AG09319 (cell line): ENCODE measurements around the gene SRP72.
A peak's percentile ranks its signal among the peaks of the same experiment; 100 is the strongest.

Experiments
- DNase-seq: peaks from one replicate; pipeline ENCODE4 v3.0.0-alpha.2; 2010; ENCODE audit warnings: low read depth; ENCODE audit errors: extremely low read depth
- CTCF ChIP-seq: IDR thresholded peaks from 2 replicates; pipeline ENCODE4 v1.5.1; 2011; ENCODE audit warnings: low read depth, mild to moderate bottlenecking, inconsistent platforms, low read length, moderate library complexity

Gene SRP72

DNA sequence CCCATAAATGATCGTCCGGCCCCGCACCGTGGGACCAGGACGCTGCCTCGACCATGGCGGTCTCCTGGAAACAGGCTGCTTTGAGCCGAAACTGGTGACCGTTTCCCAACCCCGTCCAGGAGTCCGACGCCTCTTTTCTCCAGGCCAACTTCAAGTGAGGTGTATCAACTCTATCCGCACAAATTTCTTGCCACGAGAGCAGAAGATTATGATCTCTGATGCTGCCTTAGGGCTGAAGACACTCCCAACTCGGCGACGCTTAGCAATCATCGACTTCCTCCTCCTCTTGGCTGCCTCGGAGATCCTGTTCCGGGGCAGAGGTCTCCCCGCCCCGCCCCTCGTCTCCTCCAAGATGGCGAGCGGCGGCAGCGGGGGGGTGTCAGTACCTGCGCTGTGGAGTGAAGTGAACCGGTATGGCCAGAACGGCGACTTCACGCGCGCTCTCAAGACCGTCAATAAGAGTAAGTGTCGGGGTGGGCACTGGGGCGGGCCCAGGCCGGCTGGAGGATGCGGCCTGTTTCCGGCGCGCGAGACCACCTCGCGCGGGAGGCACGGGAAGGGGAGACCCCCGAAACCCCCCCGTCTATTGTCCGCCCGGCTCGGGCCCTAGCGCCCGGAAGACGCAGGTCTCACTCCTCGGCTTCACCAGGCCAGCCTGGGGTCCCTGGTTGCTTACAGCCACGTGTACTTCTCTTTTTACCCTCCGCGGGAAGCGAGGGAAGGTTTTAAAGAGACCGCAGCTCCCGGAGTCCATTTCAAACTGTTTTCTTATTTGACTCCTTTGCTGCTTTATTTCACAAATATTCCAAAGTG is at the start of gene SRP72:
Gene SRP72 (plus strand): TSS at position 334 of the 813 bp plus-strand sequence. CDS start 19 bp downstream, at position 353.
- TF ChIP-seq CTCF: no peak
- peak; percentile 62 for DNase-seq

- DNase-seq: no peak
- TF ChIP-seq CTCF: no peak
Measured at GRCh38 chr4:56424176-56424575, 43.2 kb upstream of the SRP72 start.

DNA sequence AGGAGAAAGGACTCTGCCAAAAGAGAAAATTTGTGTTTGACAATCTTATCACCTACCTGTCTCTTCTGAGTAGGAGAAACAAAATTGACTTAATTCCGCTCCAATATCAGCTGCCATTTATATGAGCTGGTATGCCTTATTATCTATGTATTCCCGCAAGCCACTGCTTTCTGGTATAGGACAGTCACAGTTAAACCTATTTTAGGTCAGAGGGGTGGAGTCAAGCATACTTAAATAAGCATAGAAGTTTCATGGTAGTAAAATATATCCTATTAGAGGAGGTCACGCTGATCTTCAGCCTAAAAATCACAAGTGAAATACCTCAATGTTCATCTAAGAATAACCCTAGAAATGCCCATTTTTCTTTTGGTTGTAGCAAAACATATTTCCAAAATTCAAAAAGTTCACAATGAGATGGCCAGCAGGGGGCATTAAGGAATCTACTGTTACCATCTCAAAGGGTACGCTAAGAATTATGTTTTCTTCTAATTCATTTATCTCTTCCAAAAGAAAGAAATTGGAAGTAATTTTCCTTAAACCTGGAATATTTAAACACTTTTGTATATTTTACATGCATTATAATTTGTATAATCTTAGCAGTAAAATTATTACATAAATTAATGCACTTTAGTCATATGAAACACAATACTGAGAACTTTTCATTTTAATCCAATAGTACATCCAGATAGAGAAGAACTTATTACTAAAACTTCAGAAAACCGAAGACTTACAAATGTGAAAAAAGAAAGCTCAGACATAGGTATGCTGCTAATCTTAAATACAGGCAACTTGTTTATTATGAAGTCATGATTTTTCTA is 42.5 kb upstream of the SRP72 start:
- peak; percentile 65 for TF ChIP-seq CTCF
- no peak for DNase-seq

DNA sequence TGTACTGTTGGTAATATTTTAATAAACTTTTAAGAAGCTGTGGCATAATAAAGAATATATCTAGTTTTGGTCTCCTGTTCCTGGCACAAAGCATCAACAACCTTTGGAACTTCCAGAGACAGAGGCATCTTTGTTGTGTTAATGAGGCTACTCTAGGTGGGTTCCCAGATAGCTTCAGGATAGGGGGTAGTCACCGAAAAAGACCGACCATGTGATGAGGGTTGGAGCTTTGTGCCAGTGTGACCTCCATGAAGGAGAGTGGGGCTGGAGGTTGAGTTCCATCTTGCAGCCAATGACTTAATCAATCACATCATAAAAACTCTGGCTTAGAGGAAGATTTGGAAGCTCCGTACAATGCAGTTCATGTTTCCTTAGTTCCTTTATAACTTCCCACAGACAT is 41.9 kb upstream of the SRP72 start:
- no peak for TF ChIP-seq CTCF
- DNase-seq: no peak

GRCh38 chr4:56426273-56426672 is 41.1 kb upstream of the SRP72 start:
- no peak for DNase-seq
- no peak for TF ChIP-seq CTCF

DNA sequence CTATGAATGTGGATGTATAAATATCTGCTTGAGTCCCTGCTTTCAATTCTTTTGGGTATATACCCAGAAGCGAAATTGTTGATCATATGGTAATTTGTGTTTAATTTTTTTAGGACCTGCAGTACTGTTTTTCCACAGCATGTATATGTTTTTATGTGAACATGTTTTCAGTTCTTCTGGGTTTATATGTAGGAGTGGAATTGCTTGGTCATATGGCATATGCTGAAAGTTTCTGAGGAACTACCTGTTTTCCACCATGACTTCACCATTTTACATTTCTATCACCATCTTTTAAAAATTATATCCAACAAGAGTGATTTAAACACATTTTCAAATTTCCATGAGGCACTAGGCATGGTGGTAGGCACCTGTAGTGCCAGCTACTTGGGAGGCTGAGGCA is 40.2 kb upstream of the SRP72 start:
- no peak for TF ChIP-seq CTCF

DNA sequence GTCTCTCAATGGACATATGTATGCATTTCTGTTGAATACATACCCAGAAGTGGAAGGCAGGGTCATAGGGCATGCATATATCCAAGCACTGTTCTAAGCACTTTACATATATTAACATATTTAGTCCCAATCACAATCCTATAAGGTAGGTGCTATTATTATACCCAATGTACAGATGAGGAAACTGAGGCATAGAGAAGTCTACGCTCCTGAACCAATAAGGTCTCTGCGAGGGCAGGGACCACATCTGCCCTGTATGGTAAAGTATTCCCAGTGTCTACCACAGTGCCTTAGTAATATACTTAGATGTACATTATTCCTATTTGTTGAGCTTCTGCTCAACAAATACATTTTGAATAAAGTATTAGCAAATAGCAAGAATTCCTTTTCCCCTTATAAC is 37.2 kb upstream of the SRP72 start:
- TF ChIP-seq CTCF: no peak
- no peak for DNase-seq

More for the DNA sequence above, 40.2 kb upstream of the SRP72 start:
- no peak for DNase-seq
